GM19328 (cell line): Measurements from ENCODE around the gene IDI2.
"Not testable (repeated sequence)": the region's sequence is repeated elsewhere in the genome, so short reads cannot be mapped to it uniquely, and the experiment has no call there.

ENCODE experiments used
- ATAC-seq: cut with Tn5 transposase; IDR thresholded peaks from one replicate; pipeline ENCODE4 v1.9.1; 2021; ENCODE audit warnings: mild to moderate bottlenecking, moderate library complexity; ENCODE audit not compliant: unreplicated experiment

IDI2 gene

DNA sequence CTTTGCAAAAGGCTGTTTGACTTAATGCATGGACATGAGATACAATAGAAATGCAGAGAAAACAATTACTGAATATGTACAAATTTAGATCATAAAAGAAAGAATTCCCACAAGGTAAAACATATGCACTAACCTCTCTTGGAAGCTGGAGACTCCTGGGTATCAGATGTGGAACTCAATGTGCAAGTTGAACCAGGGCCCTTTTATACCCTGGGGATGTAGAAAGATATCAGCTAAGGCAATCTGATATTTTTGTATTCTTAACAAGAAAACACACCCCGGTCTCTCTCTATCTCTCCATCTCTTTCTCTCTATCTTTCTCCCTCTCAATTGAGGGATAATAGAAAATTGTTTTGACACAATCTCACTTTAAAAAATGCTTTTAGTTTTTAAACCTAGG is at the start of gene IDI2:
Gene IDI2, minus strand, starts transcription at position 177 of the 400 bp plus-strand sequence. CDS start 1,136 bp downstream, outside the sequence.
- no peak for ATAC-seq

- no peak for ATAC-seq
Measured at GRCh38 chr10:1074748-1075308, 49.2 kb upstream of the IDI2 start.

GRCh38 chr10:1074052-1074747 is 48.5 kb upstream of the IDI2 start:
- no peak for ATAC-seq

GRCh38 chr10:1070919-1071318 is 45.3 kb upstream of the IDI2 start:
- ATAC-seq = no peak

DNA sequence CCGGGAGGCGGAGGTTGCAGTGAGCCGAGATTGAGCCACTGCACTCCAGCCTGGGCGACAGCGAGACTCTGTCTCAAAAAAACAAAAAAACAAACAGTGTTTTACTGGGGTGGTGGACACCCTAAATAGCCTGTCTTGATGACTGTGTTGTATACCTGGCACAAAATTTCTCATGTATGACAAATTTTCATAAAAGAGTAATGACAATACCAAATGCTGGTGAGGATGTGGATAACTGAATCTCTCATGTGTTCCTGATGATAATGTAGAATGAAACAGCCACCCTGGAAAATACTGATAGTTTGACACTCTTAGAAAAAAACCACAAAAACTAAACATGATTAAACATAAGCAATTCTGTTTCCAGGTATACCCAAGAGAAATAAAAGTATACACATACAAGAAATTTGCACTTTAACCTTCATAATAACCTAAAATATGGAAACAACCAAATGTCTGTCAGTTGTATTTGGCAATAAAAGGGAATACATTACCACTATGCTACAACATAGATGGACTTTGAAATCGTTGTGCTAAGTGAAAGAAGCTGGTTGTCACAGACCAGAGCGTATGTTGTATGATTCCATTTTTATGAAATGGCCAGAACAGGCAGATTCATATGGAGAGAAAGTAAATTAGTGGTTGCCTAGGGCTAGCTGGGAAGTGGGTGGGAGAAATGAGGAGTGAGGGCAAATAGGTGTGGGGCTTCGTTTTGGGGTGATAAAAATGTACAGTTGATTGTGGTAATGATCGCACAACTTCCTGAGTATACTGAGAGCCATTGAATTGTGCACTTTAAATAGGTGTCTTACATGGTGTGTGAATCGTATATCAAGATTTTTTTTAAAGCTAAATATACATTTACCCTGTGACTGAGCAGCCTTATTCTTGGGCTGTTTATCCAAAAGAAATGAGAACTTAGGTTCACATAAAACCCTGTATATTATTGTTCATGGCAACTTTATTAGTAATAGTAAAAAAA is 43.0 kb upstream of the IDI2 start:
- ATAC-seq = no peak

DNA sequence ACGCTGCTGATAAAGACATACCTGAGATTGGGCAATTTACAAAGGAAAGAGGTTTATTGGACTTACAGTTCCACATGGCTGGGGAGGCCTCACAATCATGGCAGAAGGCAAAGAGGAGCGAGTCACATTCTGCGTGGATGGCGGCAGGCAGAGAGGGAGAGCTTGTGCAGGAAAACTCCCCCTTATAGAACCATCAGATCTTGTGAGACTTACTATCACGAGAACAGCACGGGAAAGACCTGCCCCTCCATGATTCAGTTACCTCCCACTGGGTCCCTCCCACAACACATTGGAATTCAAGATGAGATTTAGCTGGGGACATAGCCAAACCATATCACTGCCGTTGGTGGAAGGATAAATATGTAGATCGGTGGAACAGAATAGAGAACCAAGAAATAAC is 41.1 kb upstream of the IDI2 start:
- not testable (repeated sequence) for ATAC-seq

GRCh38 chr10:1064964-1065247 is 39.2 kb upstream of the IDI2 start:
- ATAC-seq = no peak

- ATAC-seq = no peak
Measured at GRCh38 chr10:1063232-1063865, 37.7 kb upstream of the IDI2 start.

GRCh38 chr10:1061930-1062774 is 36.5 kb upstream of the IDI2 start:
- ATAC-seq = no peak

DNA sequence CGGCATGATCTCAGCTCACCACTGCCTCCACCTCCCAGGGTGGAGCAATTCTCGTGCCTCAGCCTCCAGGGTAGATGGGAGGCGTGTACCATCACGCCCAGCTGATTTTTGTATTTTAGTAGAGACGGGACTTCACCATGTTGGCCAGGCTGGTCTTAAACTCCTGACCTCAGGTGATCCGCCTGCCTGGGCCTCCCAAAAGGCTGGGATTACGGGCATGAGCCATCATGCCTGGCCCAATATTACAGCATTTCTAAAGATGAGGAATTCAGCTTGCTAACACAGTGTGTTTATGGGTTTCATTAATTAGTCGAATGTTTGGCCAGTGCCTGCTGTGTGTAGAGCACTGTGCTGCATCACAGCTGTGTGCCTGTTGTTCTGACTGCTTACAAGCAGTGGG is 34.2 kb upstream of the IDI2 start:
- no peak for ATAC-seq

DNA sequence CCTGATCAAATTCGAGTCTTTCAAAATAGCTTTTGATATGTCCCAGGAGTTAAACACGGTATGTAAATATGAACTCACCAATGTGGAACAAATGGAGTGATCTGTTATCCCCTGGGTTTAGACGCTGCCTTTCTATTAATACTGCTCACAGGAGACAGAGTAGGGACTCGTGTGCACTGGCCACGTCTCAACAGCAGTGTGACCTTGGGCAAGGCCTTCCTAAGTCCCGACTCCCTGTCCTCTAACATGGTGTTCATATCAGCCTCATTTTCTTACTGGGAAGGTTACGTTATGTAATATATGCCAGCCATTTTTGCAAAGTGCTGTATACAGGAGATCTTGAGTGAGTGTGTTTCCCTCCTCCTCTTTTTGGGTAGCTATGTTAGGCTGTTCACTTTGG is 32.4 kb upstream of the IDI2 start:
- ATAC-seq = no peak

DNA sequence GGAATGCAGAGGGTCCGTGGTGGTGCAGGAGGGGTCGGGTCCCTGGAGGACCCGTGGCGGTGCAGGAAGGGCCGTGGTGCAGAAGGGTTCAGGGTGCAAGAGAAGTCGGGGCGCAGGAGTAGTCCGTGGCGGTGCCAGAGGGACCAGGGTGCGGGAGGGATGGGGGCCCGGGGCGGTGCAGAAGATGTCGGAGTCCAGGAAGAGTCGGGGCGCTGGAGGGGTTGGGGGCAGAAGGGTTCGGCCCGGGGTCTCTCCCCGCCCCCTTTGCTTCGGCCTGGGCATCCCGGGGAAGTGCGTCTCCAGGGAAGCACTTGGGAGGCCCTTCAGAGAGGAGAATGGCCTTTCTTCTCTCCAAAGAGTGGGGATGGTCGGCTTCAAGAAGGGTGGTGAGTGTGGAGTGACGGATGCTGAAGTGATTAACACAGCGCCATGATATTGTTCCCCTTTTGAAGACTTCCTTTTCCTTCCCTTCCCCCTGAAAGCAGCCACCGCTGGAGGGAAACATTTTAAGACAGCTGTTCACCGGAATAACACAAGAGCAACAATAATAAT is 31.5 kb upstream of the IDI2 start:
- peak; percentile 11 for ATAC-seq

- ATAC-seq = peak; percentile 91
Measured at GRCh38 chr10:1056326-1057105, 30.9 kb upstream of the IDI2 start, which contains the start of gene WDR37. WDR37 (plus strand) TSS chr10:1056385; CDS start chr10:1072156, 15,771 bp downstream.

DNA sequence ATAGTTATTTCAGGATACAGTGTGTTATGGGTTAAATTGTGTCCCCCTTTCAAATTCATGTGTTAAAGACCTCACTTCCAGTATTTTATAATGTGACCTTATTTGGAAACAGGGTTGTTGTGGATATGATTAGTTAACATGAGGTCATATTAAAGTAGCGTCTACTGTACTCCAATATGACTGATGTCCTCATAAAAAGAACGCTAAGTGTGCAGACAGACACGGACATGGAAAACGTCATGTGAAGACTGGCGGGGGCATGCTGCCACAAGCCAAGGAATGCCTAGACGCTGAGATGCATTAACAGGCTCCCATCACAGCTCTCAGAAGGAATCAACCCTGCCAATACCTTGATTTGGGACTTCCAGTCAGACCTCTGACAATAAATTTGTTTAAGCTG is 29.0 kb upstream of the IDI2 start:
- ATAC-seq = no peak

DNA sequence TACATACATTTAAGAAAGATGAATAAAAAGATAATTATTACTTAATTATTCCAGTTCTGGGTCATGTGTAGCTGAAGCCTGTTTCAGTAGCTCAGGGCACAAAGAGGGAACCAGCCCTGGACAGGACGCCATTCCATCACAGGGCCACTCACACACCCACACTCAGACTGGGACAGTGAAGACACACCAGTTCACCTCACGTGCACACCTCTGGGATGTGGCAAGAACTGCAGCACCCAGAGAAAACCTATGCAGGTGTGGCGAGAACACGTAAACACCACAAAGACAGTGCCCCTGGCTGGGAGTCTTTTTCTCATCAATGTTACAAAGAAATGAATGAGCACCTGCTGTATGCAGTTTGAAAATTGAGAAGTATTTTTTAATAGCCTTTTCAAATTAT is 24.9 kb upstream of the IDI2 start:
- no peak for ATAC-seq

GRCh38 chr10:1050145-1050544 is 24.5 kb upstream of the IDI2 start:
- no peak for ATAC-seq

DNA sequence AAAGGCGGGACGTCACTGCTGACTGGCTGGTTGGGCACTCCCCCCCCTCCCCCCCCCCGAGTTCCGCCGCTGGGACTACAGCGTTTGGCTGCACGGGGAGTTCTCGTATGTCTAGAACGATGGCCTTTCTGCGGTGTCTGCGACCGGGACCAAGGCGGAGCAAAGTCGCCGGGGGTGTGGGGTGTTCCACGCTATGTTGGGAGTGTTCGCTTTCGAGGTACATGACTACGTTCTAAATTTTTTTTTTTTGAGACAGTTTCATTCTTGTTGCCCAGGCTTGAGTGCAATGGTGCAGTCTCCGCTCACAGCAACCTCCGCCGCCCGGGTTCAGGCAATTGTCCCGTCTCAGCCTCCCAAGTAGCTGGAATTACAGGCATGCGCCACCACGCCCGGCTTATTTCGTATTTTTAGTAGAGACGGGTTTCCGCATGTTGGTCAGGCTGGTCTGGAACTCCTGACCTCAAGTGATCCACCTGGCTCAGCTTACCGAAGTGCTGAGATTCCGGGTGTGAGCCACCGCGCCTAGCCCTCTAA is 23.8 kb upstream of the IDI2 start:
- peak; percentile 0 for ATAC-seq

DNA sequence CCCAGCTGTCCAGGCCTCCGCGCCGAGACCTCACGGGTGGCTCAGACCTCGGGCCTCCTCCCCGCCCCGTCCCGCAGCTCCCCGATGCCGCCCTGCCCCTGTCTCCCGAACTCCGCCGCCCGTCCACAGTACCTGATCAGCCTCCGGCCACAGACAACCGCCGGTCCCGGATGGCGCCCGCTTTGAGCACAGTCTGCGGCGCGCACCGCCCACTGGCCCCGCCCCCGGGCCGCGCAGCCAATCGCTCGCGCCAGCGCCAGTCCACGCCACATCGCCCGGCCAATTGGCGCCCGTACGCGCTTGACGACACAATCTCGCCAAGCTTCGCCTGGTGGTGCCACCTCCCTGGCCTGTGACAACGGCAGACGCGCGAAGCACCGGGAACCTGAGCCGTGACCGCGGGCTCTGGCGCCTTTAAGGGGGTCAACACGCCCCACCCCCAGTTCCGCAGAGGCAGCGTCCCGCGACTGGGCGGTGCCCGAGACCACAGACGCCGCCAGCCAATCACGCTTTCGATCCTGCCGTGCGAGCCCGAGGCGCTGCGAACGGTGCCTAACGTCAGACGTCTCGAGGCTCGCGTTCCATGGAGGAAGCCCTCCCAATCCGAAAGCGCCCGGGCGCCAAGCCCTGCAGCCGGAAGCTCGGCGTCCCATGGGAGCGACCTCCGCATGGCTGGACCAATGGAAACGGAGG is 23.2 kb upstream of the IDI2 start, which contains the start of gene IDI1:
Gene IDI1, minus strand, starts transcription at position 388 of the 693 bp plus-strand sequence. Its CDS starts 116 bp downstream, at position 272.
- peak; percentile 76 for ATAC-seq
